Esophagus (tissue), 2 donors: ENCODE results near the gene SH2D1A. TPM values are rescaled to one million over a fixed set of nuclear protein-coding genes. Genes with fewer than 3 reads are reported as not detected.
"Not testable (repeated sequence)": the region's sequence is repeated elsewhere in the genome, so short reads cannot be mapped to it uniquely, and the experiment has no call there.

ENCODE experiments used
- H3K27ac ChIP-seq, 2 donors: one replicate each; pipeline ENCODE4 v1.5.1; 2013; ENCODE audit warnings: low read depth in 2 of 2, mild to moderate bottlenecking in 2 of 2, inconsistent platforms in 1 of 2, low read length in 1 of 2, moderate library complexity in 1 of 2
- H3K27me3 ChIP-seq, 2 donors: one replicate each; pipeline ENCODE4 v1.6.1; 2013; ENCODE audit warnings: low read length in 2 of 2, control low read depth in 1 of 2, mild to moderate bottlenecking in 1 of 2; ENCODE audit not compliant: insufficient read depth in 2 of 2, control insufficient read depth in 1 of 2
- H3K36me3 ChIP-seq, 2 donors: one replicate each; pipeline ENCODE4 v1.6.1; 2013; ENCODE audit warnings: low read length in 1 of 2; ENCODE audit not compliant: control insufficient read depth in 2 of 2, insufficient read depth in 2 of 2
- H3K4me1 ChIP-seq, 2 donors: one replicate each; pipeline ENCODE4 v1.6.1; 2013; ENCODE audit warnings: low read length in 1 of 2; ENCODE audit not compliant: control insufficient read depth in 2 of 2, insufficient read depth in 2 of 2
- H3K4me3 ChIP-seq, 2 donors: one replicate each; pipeline ENCODE4 v1.5.1; 2013; ENCODE audit warnings: low read length in 2 of 2, mild to moderate bottlenecking in 2 of 2, low read depth in 1 of 2, moderate library complexity in 1 of 2
- H3K9me3 ChIP-seq, 2 donors: one replicate each; pipeline ENCODE4 v1.6.1; 2013; ENCODE audit warnings: mild to moderate bottlenecking in 2 of 2, low read depth in 1 of 2, low read length in 1 of 2, moderate library complexity in 1 of 2; ENCODE audit not compliant: control insufficient read depth in 2 of 2, insufficient read depth in 1 of 2
- WGBS, 2 donors: extraction: QIAGEN DNeasy Blood & Tissue Kit; methylation state at CpG; one replicate each; pipeline ENCODE4 v1.1.7; 2013; 5-methylcytosine and 5-hydroxymethylcytosine counted together
- polyA plus RNA-seq, 2 donors: library from polyadenylated mRNA; stranded (reverse); fragments of 200-250 nt; gene quantifications; one replicate each; pipeline ENCODE4 v1.2.3, GENCODE V29; 2013
- donor health status: healthy with polysubstance abuse.
- donor health status: Bipolar disorder and iron deficiency.

The SH2D1A gene
- polyA plus RNA-seq, 2 donors, result 0.18 to 0.33 TPM

GRCh38 chrX:124407226-124407625 lies 60.9 kb downstream of the SH2D1A start:
- H3K9me3 ChIP-seq, result no peaks in the 10 kb centered on the region
- no peaks in the 10 kb centered on the region for H3K4me1 ChIP-seq
- no peaks in the 10 kb centered on the region for H3K36me3 ChIP-seq
- no peaks in the 10 kb centered on the region for H3K27me3 ChIP-seq
- 28 to 38% methylated on average over 1 of the region's 1 CpG for WGBS, 2 donors
- H3K4me3 ChIP-seq, result no peak overlapping the region
- H3K27ac ChIP-seq, result no peak overlapping the region

GRCh38 chrX:124408380-124408779 lies 62.0 kb downstream of the SH2D1A start:
- 90 to 97% methylated on average over 4 of the region's 6 CpGs for WGBS, 2 donors
- not testable (repeated sequence) for H3K9me3 ChIP-seq, H3K4me3 ChIP-seq, H3K36me3 ChIP-seq, H3K27ac ChIP-seq, H3K27me3 ChIP-seq, H3K4me1 ChIP-seq

GRCh38 chrX:124413244-124413643 lies 66.9 kb downstream of the SH2D1A start:
- WGBS, 2 donors, result 80 to 85% methylated on average over 6 of the region's 6 CpGs
- H3K27me3 ChIP-seq, result no peaks in the 10 kb centered on the region
- H3K4me3 ChIP-seq, result no peak overlapping the region
- H3K4me1 ChIP-seq, result no peaks in the 10 kb centered on the region
- H3K27ac ChIP-seq, result no peak overlapping the region
- H3K36me3 ChIP-seq, result no peaks in the 10 kb centered on the region
- no peaks in the 10 kb centered on the region for H3K9me3 ChIP-seq

- Histone ChIP-seq H3K4me1 (no peaks in the 10 kb centered on the region), H3K27me3 (no peaks in the 10 kb centered on the region), H3K4me3 (no peak overlapping the region), H3K27ac (no peak overlapping the region), H3K36me3 (no peaks in the 10 kb centered on the region), H3K9me3 (no peaks in the 10 kb centered on the region)
- WGBS, 2 donors, result 58 to 91% methylated on average over 5 of the region's 5 CpGs
These were observed 67.9 kb downstream of the SH2D1A start for GRCh38 chrX:124414281-124414680.

- H3K9me3 ChIP-seq, result no peaks in the 10 kb centered on the region
- H3K4me3 ChIP-seq, result no peak overlapping the region
- no peaks in the 10 kb centered on the region for H3K36me3 ChIP-seq
- no peaks in the 10 kb centered on the region for H3K4me1 ChIP-seq
- 73 to 90% methylated on average over 5 of the region's 5 CpGs for WGBS, 2 donors
- no peak overlapping the region for H3K27ac ChIP-seq
- H3K27me3 ChIP-seq, result no peaks in the 10 kb centered on the region
These were observed 68.9 kb downstream of the SH2D1A start for GRCh38 chrX:124415115-124415800.

- Histone ChIP-seq H3K4me3 (no peak overlapping the region), H3K9me3 (no peaks in the 10 kb centered on the region), H3K27ac (no peak overlapping the region), H3K4me1 (no peaks in the 10 kb centered on the region), H3K27me3 (peaks cover 0 to 3% of the 10 kb centered on the region in 2 donors), H3K36me3 (no peaks in the 10 kb centered on the region)
- 81 to 87% methylated on average over 15 of the region's 15 CpGs for WGBS, 2 donors
These were observed 75.7 kb downstream of the SH2D1A start for GRCh38 chrX:124421898-124422655.

Other genes starting within 250 kb of the SH2D1A start
- gene TEX13D, start 13.9 kb upstream of the SH2D1A start, polyA plus RNA-seq, result under 1 TPM in 1 of 2 donors, not detected in 1; 0.04 TPM